GM21526 (cell line): Measurements from ENCODE around the gene MYO1D.

Experiments
- ATAC-seq: cut with Tn5 transposase; IDR thresholded peaks from one replicate; pipeline ENCODE4 v1.9.1; 2021; ENCODE audit warnings: moderate library complexity; ENCODE audit not compliant: unreplicated experiment, low FRiP score

MYO1D gene

DNA sequence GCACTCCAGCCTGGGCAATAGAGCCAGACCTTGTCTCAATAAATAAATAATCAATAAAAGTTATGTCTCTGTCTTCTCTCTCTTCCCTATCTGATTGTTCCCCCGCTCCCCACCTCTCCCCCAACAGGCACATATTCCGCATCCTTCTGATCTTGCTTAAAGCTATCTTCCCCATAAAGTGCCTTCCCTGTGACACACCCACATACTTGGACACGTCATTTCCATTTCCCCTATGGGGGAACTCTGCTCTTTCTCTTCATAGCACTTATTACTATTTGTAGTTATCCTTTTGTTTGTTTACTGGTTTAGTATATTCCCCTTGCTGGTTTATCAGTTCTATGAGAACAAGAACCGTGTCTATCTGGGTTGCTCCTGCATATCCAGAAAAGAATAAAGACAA is 14.9 kb downstream of the MYO1D start:
- no peak for ATAC-seq

- ATAC-seq = no peak
Measured at GRCh38 chr17:32859857-32860525, 16.9 kb downstream of the MYO1D start.

DNA sequence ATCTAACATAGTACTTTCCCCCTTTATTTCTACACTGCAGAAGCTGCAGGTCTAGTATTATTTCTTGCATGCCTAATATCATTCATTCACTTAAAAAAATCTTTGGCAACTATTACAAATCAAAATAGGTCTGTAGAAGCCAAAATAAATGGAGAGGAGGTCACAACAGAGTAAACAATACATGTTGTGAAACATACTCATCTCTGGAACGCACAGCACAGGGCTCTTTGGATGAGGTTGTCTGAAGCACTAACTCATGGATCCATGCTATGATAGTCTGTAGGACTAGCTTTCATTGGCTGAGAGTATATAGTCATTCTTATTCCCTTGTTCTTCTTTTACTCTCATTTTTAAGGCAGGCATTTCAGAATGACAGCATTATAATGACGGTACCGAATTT is 21.3 kb downstream of the MYO1D start:
- no peak for ATAC-seq

GRCh38 chr17:32854832-32855389 is 22.0 kb downstream of the MYO1D start:
- ATAC-seq = no peak

- ATAC-seq = no peak
Measured at GRCh38 chr17:32854207-32854606, 22.7 kb downstream of the MYO1D start.

DNA sequence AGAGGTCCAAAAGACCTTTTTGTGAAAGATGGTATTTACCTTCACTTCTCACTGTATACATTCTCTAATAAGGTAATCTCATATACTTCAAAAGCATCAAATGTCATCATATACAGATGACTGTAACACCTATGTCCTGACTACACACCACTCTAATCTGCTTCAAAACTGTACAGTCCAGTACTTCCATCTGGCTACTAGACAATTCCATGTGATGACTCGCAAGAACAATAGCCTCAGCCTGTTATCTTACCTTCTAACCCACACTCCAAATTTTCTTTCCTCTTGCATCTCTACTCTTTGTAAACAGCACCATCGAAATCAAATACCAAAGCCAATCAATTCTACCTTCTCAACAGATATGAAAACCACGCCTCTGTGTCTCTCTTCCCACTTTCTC is 24.1 kb downstream of the MYO1D start:
- no peak for ATAC-seq

GRCh38 chr17:32849879-32850278 is 27.0 kb downstream of the MYO1D start:
- ATAC-seq = no peak

DNA sequence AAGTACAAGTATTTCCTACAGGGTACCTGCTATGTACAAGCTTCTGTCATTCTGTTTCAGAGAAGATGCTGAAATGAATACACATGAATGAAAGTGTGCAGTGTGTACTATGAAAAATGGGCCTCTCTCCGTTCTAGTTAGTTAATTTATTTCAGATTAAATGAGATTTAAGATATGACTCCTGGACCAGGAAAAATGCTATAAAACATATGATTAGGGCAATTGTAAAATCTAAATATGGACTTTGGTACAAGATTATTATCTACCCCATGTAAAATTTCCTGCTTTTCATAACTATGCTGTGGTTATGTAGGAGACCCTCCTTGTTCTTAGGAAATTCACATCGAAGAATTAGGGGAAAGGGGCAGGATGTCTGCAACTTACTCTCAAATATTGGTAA is 28.9 kb downstream of the MYO1D start:
- ATAC-seq = no peak

- ATAC-seq = no peak
Measured at GRCh38 chr17:32846143-32846542, 30.8 kb downstream of the MYO1D start.

DNA sequence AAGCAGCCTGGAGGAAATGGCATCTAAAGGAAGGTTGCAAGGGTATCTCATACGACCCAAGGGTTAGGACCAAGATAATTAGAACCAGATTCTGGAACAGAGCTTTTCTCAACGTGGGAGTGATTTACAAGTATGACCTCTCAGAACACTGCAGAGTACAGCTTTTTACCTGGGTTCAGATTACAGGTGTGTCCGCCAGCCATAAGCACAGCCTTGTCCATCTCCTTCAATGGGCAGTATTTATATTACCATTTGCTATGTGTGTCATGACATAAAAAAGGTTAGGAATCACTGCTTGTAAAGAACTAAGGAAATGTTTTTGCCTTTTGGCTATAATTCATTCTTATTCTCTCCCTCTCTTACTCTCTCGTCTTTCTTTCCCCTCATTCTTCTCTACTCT is 36.7 kb downstream of the MYO1D start:
- ATAC-seq = no peak

- ATAC-seq = no peak
Measured at GRCh38 chr17:32836527-32836926, 40.4 kb downstream of the MYO1D start.

GRCh38 chr17:32835291-32835761 is 41.6 kb downstream of the MYO1D start:
- peak; percentile 53 for ATAC-seq

DNA sequence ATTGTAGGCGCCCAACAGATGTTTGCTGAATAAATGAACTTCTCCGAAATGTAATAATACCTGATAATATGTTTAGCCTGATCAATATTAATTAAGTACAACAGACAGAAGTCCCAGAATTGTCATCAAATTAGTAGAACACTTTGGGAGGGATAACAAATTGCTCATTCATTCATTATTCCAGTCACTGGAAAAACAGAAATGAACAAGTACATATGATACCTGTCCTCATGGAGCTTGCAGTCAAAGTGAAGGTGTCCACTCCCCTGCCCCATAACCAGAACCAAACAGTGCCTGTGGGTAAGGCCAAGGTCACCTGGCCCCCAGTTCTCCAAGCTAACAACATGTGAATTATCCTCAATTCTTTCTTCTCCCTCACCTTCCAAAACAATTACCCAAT is 42.8 kb downstream of the MYO1D start:
- ATAC-seq = no peak

- no peak for ATAC-seq
Measured at GRCh38 chr17:32833526-32833925, 43.4 kb downstream of the MYO1D start.

DNA sequence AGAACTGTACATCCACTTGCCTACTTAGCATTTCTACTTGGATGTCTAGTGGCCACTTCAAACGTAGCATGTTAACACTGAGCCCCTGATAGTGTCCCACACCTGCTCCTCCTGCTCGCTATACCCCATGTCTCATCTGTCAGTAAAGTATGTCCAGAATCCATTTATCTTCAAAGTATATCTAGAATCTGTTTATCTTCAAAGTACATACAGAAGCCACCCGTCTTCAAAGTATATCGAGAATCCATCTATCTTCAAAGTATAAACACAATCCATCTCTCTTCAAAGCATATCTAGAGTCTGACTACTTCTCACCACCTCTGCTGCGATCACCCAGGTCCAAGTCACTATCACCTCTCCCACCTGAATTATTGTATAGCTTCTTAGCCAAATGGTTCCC is 43.8 kb downstream of the MYO1D start:
- no peak for ATAC-seq

- no peak for ATAC-seq
Measured at GRCh38 chr17:32831627-32832243, 45.2 kb downstream of the MYO1D start.

DNA sequence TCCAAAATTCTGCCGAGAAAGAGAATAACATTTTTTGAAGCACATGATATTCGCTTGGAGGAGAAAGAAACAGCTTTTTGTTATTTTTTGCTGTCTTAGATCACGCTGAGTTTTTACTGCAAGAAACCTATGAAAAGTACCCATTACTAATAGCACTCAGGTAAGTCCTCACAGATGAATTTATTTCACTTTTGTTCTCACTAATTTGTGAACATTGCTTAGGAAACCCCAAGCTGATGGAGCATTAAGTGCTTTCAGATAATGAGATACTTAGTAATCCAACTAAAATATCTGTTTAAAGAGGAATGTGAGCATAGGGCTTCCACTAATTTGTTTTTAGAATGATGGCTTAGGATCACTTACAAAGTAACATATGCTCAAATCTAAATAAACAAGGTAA is 45.7 kb downstream of the MYO1D start:
- no peak for ATAC-seq

DNA sequence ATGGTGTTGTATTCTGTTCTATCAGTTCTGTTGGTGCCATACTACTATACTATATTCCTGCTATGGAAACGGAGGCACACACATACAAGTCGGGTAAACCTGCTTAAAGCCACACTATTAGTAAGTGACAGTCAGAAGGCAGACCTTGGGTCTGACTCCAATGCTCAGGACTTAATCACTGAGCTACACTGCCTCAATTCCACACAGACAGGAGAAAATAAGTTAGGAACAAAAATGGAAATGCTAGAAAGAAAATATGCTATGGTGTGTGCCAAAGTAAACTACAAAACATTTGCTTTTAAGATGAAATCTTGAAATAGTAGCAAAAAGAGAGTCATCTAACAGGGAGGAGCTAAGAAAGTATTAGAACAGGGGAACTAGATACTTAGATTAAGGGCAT is 48.1 kb downstream of the MYO1D start:
- ATAC-seq = peak; percentile 18

- no peak for ATAC-seq
Measured at GRCh38 chr17:32827227-32827626, 49.7 kb downstream of the MYO1D start.

DNA sequence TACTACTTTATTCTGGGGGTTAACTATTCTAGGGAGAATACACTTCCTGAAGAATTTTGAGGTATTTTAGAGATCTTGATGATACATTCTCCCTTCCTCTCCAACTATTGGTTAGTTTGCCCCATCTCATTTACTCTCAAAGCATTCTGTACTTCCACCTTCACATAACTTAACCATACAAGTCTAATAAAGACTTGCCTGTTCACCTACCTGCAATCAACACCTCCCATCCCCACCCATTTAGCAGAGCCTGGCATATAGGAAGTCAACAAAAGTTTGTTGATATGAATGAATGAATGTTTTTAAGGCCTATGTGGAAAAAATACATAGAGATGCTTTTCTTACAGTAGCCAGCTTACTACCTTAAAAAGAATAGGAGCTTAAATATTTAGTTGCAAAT is 50.8 kb downstream of the MYO1D start:
- ATAC-seq = no peak

DNA sequence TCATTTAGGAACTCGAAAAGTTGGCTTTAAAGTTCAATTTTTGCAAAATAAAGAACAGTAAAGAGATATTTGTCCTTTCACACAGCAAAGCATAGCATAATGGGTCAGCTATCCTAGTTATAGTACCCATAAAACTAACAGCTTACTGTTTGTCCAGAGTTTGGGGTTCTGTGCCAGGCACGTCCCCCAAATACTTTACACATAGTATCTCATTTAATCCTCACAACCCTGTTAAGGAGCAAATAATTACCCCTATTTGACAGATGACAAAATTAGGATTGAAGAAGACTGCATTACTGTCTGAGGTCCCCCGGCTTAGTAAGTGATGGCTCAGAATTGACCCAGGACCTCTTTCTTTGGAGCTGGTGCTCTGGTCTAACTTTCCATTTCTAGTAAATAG is 52.6 kb downstream of the MYO1D start:
- ATAC-seq = no peak

DNA sequence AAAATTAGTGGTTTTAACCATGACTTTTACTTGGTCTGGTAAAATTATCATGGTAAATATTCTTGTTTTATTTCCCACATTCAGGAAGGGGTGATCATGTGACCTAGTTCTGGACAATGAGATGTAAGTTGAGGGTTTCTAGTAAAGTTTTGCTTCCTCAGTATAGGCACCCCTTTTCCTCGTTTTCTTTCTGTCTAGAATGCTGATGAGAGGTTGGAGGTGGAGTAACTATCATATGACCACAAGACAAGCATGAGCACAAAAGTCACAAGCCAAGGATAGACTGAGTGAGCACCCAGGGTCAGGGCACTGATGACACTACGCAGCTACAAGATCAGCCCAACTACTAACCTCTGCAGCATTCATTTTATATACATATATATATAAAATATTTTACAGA is 53.9 kb downstream of the MYO1D start:
- no peak for ATAC-seq
